HEK293T (cell line): Measurements from ENCODE around the gene PCSK2.
"Not testable (repeated sequence)": the region's sequence is repeated elsewhere in the genome, so short reads cannot be mapped to it uniquely, and the experiment has no call there.

Experiments
- CTCF ChIA-PET: fragments of 350-600 bp; formaldehyde crosslinking; extraction: SDS; loops from one replicate; lab custom pipeline; 2021; ENCODE audit warnings: antibody characterized with exemption, inconsistent platforms; lab: Yijun Ruan, JAX
- POLR2A ChIA-PET: fragments of 350-600 bp; formaldehyde crosslinking; extraction: SDS; loops from one replicate; lab custom pipeline; 2020; ENCODE audit warnings: antibody characterized with exemption, inconsistent platforms; lab: Yijun Ruan, JAX
- DNase-seq: peaks from one replicate; pipeline ENCODE4 v3.0.0; 2012; ENCODE audit warnings: mixed read lengths; ENCODE audit errors: extremely low spot score
- ARNT ChIP-seq: fragments of 450-650 bp; IDR thresholded peaks from 2 replicates; pipeline ENCODE4 v1.6.1; 2017; ENCODE audit warnings: mild to moderate bottlenecking
- BHLHE40 ChIP-seq: fragments of 450-650 bp; IDR thresholded peaks from 2 replicates; pipeline ENCODE4 v1.6.1; 2016; ENCODE audit warnings: mild to moderate bottlenecking, moderate library complexity, borderline replicate concordance
- CTBP1 ChIP-seq: fragments of 450-650 bp; IDR thresholded peaks from 2 replicates; pipeline ENCODE4 v1.6.1; 2016; ENCODE audit warnings: borderline replicate concordance
- ELF4 ChIP-seq: fragments of 450-650 bp; IDR thresholded peaks from 2 replicates; pipeline ENCODE4 v1.6.1; 2017; ENCODE audit warnings: antibody characterized with exemption
- FOXA1 ChIP-seq: fragments of 450-650 bp; IDR thresholded peaks from 2 replicates; pipeline ENCODE4 v1.6.1; 2016; ENCODE audit warnings: mild to moderate bottlenecking
- FOXK2 ChIP-seq: fragments of 450-650 bp; IDR thresholded peaks from 2 replicates; pipeline ENCODE4 v1.6.1; 2016; ENCODE audit warnings: mild to moderate bottlenecking
- FOXM1 ChIP-seq: fragments of 450-650 bp; IDR thresholded peaks from 2 replicates; pipeline ENCODE4 v1.6.1; 2017; ENCODE audit warnings: mild to moderate bottlenecking, borderline replicate concordance
- HDGF ChIP-seq: fragments of 450-650 bp; IDR thresholded peaks from 2 replicates; pipeline ENCODE4 v1.6.1; 2017; ENCODE audit warnings: antibody characterized with exemption, borderline replicate concordance
- L3MBTL2 ChIP-seq: fragments of 450-650 bp; conservative IDR thresholded peaks from 2 replicates; pipeline ENCODE4 v1.6.1; 2016; ENCODE audit warnings: mild to moderate bottlenecking
- LEF1 ChIP-seq: fragments of 450-650 bp; IDR thresholded peaks from 2 replicates; pipeline ENCODE4 v1.6.1; 2017; ENCODE audit warnings: mild to moderate bottlenecking, borderline replicate concordance
- NFRKB ChIP-seq: fragments of 450-650 bp; IDR thresholded peaks from 2 replicates; pipeline ENCODE4 v1.6.1; 2016; ENCODE audit warnings: mild to moderate bottlenecking, moderate library complexity
- SP1 ChIP-seq: fragments of 450-650 bp; IDR thresholded peaks from 2 replicates; pipeline ENCODE4 v1.6.1; 2017
- SUZ12 ChIP-seq: fragments of 450-650 bp; IDR thresholded peaks from 2 replicates; pipeline ENCODE4 v1.6.1; 2016; ENCODE audit warnings: mild to moderate bottlenecking
- TARDBP ChIP-seq: fragments of 450-650 bp; IDR thresholded peaks from 2 replicates; pipeline ENCODE4 v1.6.1; 2016
- ZNF384 ChIP-seq: fragments of 450-650 bp; IDR thresholded peaks from 2 replicates; pipeline ENCODE4 v1.6.1; 2016
- TF ChIP-seq, protein P1 (sequence below): fragments of 450-650 bp; IDR thresholded peaks from 2 replicates; pipeline ENCODE4 v1.6.1; 2016

Gene PCSK2

DNA sequence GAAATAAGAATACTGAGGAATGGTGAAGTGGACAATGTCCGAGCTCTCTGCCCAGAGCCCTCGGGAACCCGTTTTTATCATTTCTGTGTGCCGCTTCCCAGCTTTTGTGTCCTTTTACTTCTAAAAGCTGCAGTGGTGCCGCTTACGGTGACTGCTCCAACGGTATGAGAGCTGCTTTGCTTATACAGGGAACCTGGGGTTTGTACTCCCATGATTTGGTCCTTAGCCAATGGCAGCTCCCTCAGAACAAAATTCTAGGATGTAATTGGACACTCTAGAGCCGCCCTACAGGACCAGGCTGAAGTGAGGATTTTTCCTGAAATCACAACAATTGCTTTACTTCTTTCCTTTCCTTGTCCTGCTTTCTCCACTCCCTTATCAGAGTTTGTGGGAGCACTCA, 24.2 kb upstream of the PCSK2 start:
- no peak for TF ChIP-seq ARNT
- no peak for TF ChIP-seq ELF4
- no peak for TF ChIP-seq FOXM1
- no peak for TF ChIP-seq SP1
- no peak for TF ChIP-seq NFRKB
- TF ChIP-seq ZNF384: no peak
- no peak for TF ChIP-seq LEF1
- no peak for TF ChIP-seq L3MBTL2
- TF ChIP-seq FOXA1: no peak
- no peak for TF ChIP-seq BHLHE40
- TF ChIP-seq CTBP1: no peak
- TF ChIP-seq FOXK2: no peak
- TF ChIP-seq, protein P1, sequence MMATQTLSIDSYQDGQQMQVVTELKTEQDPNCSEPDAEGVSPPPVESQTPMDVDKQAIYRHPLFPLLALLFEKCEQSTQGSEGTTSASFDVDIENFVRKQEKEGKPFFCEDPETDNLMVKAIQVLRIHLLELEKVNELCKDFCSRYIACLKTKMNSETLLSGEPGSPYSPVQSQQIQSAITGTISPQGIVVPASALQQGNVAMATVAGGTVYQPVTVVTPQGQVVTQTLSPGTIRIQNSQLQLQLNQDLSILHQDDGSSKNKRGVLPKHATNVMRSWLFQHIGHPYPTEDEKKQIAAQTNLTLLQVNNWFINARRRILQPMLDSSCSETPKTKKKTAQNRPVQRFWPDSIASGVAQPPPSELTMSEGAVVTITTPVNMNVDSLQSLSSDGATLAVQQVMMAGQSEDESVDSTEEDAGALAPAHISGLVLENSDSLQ: no peak
- TF ChIP-seq HDGF: no peak
- no peak for TF ChIP-seq SUZ12
- TF ChIP-seq TARDBP: no peak

DNA sequence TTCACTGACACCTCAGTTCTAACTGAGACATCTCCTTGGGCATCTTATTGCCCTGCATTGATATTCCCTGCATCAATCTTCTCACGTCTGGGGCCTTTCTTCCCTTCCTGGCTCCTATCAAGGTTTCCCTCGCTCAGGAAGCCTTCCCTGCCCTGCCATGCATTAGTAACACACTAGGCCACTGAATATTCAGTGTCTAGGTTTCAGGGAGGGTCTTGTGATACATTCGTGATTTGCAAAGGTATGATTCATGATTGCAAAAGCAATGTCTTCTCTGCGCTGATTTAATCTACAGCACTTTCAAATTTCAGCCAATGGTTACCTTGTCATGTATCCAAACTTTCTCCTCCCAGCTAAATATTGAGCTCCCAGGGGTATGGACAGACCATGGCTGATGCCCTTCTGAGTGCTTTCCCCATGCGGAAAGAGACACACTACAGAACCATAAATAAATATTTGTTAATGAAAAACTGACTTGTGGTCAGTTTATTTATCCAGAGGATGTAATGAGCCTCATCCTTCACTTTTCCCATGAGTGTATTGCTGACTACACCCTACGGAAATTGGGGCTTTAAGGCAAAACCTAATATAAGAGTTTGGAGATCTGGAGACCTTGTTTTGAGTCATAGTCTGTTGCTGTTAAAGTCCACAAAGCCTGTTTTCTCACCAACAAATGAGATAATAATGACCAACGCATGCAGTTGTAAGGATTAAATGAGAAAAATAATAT, 21.6 kb upstream of the PCSK2 start:
- POLR2A ChIA-PET: no interaction called here
- CTCF ChIA-PET: no interaction called here
- DNase-seq: no peak
- TF ChIP-seq L3MBTL2 (no peak), ELF4 (no peak), FOXK2 (no peak), ARNT (no peak)

More for the DNA sequence above, 24.2 kb upstream of the PCSK2 start:
- DNase-seq: peak; percentile 23
- CTCF ChIA-PET: no interaction called here
- POLR2A ChIA-PET: no interaction called here

DNA sequence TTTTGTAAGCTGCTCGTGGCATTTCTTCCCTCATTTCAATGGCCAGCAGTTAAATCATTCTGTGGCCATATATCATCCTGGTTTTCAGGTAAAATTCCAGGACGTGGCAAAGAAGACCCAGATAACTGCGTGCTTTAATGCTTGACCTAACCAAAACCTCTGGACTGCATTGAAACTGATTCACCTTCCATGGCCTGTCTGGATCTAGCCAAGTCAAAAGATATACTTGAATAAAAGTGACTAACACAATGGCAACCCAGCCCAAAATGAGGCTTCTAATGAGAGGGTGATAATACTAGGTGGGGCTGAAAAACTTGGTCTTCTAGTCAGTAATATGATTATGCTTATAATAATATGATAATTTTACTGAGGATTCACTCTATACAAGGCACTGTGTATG, 16.5 kb upstream of the PCSK2 start:
- TF ChIP-seq, protein P1: no peak
- TF ChIP-seq SP1 (no peak), BHLHE40 (no peak), HDGF (no peak), TARDBP (no peak), FOXA1 (no peak), ZNF384 (no peak), CTBP1 (no peak), LEF1 (no peak), FOXM1 (no peak), L3MBTL2 (no peak), ARNT (no peak), FOXK2 (no peak), NFRKB (no peak), SUZ12 (no peak), ELF4 (no peak)
- ChIA-PET POLR2A (no interaction called here), CTCF (no interaction called here)
- DNase-seq: no peak

DNA sequence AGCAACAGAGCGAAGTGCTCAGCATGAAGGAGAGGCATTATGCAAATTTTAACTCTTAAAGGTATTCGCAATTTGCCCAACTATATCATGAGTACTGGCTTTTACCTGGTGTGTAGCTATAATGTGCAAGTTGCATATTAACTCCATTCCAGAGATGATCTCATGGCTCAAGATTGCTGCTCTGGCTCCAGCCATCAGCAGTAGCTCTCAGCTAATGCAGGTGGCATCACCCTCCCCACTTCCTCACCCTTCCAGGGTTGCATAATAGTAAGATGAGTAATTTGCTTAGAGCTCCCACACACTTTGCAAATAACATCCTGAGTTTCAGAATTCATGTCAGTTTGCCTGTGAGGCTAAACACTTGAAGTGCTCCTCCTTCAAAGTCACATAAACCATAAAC, 15.9 kb upstream of the PCSK2 start:
- CTCF ChIA-PET: no interaction called here
- no peak for DNase-seq
- POLR2A ChIA-PET: interaction anchor here (0.6 kb wide), 1 partner anchor 68 kb away, joined by 4 read pairs; no protein-coding TSS in a partner anchor
- no peak for TF ChIP-seq ELF4
- TF ChIP-seq L3MBTL2: no peak
- no peak for TF ChIP-seq FOXK2
- no peak for TF ChIP-seq NFRKB
- TF ChIP-seq, protein P1: no peak
- TF ChIP-seq CTBP1: no peak
- TF ChIP-seq SP1: no peak
- TF ChIP-seq ZNF384: no peak

DNA sequence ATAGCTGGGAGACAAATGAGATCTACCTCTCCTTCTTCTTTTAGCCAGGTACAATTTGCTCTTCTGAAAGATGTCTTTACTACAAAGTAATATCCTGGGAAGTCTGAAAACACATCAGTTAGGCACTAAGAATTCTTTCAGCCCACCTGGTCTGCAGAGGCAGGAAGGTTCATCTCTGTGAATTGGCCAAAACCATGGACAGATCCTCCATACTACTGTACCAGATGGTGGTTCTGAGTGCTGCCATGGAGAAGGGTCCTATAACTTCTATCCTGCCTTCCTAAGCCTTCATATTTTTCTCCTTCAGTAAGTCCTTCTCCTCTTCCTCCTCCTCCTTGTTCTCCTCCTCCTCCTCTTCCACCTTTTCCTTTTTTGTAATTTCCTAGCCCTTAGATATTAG, 11.7 kb upstream of the PCSK2 start:
- POLR2A ChIA-PET: no interaction called here
- DNase-seq: no peak
- TF ChIP-seq SP1 (no peak), FOXK2 (no peak), ZNF384 (no peak), HDGF (no peak), TARDBP (no peak), LEF1 (no peak)
- TF ChIP-seq, protein P1: no peak
- CTCF ChIA-PET: no interaction called here

DNA sequence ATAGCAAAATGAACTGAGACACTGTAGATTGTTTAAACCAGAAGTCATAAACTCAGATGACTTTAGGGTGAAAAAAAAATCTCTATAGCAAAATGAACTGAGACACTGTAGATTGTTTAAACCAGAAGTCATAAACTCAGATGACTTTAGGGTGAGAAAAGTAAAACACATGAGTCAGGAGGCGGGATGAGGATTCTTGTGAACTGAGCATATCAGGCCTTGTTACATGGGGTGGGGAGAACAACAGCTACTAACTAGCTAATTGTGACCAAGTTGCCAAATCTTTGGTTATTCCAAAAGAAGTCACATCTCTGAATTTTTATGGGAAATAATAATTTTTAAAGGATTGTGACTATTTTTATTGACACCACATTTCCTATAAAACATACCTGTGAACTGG, 7.0 kb upstream of the PCSK2 start:
- CTCF ChIA-PET, DNase-seq, POLR2A ChIA-PET: not testable (repeated sequence)
